ENCODE results near the gene RBMS1. TPM values are rescaled to one million over a fixed set of nuclear protein-coding genes. Genes with fewer than 3 reads are reported as not detected.

The RBMS1 gene
- polyA plus RNA-seq, 1 donor from 2014 or later, result 19.2 TPM

DNA sequence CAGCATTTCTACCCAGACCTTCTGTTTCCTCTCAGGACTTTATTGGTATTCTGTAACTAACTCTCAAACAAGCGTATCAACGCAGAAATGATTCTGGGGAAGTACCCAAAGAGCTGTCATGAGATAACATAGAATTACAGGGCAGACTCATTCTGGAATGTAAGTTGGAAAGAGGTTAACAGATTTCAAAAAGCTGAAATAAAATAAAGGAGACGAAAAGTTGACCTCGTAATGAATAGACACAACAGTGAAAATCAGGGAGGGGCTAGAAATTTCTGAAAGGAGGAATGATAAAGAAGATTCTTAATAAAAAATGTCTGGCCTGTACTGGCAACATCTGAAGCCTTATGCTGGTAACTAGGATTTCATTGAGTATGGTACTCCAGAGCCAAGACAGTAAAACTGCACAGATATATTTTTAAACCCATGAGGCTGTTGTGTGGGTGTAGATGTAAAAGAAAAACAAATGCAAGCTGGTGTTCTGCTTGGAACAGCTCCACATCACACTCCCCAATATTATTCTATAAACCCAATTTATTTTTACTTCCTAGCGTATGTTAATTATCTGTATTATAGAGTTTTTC lies 23.9 kb downstream of the RBMS1 start:
- Mint-ChIP-seq H3K27ac (no peak overlapping the region), H3K27me3 (peaks cover 8% of the 10 kb centered on the region), H3K9me3 (no peaks in the 10 kb centered on the region), H3K36me3 (no peaks in the 10 kb centered on the region), H3K4me3 (no peak overlapping the region), H3K4me1 (no peaks in the 10 kb centered on the region)

DNA sequence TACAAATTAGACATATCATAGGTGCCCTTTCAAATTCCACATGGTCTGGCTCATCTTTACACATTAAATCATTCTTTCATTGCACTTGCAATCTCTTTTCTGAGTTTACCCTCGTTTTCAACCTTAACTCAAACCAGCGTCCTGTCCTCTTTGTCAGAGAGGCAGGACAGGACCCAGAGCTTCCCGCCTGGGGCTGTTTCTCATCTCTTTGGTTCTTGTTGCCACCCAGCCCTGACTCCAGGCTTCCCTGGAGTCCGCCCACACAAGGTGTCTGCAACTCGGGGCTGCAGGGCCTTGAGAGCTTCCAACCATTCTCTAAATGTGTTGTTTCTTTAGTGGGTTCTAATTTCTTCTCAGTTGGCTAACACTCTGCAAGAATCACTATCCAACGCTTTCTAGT lies 24.4 kb downstream of the RBMS1 start:
- no peaks in the 10 kb centered on the region for H3K4me1 Mint-ChIP-seq
- H3K27me3 Mint-ChIP-seq, result peaks cover 8% of the 10 kb centered on the region
- H3K9me3 Mint-ChIP-seq, result no peaks in the 10 kb centered on the region
- H3K4me3 Mint-ChIP-seq, result no peak overlapping the region
- no peak overlapping the region for H3K27ac Mint-ChIP-seq
- no peaks in the 10 kb centered on the region for H3K36me3 Mint-ChIP-seq

- H3K4me3 Mint-ChIP-seq, result no peak overlapping the region
- H3K36me3 Mint-ChIP-seq, result no peaks in the 10 kb centered on the region
- H3K9me3 Mint-ChIP-seq, result no peaks in the 10 kb centered on the region
- H3K27me3 Mint-ChIP-seq, result peaks cover 9% of the 10 kb centered on the region
- no peaks in the 10 kb centered on the region for H3K4me1 Mint-ChIP-seq
- H3K27ac Mint-ChIP-seq, result no peak overlapping the region
These were observed 26.5 kb downstream of the RBMS1 start for GRCh38 chr2:160467086-160467485.

DNA sequence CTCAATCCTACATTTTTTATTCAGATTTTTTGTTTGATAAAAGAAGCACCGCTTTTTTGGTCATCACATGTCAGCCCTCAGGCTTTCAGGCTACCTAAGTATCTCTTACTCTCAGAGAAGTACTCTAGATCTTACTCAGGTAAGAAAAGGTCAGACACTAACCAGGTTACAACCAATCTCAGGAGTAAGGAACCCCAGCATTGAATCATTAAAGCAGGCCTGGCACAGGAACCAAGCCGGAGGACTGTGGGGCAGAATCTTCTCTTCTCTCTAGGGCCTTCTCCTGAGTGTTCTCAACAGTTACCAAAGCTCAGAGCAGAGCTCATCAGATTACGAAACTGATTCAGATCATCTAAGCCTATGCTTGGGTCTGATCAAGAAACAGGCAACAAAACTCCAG lies 28.2 kb downstream of the RBMS1 start:
- Mint-ChIP-seq H3K27me3 (peaks cover 5% of the 10 kb centered on the region), H3K4me3 (no peak overlapping the region), H3K27ac (no peak overlapping the region), H3K36me3 (no peaks in the 10 kb centered on the region), H3K4me1 (no peaks in the 10 kb centered on the region), H3K9me3 (no peaks in the 10 kb centered on the region)

GRCh38 chr2:160465002-160465401 lies 28.6 kb downstream of the RBMS1 start:
- Mint-ChIP-seq H3K4me3 (no peak overlapping the region), H3K27ac (no peak overlapping the region), H3K36me3 (no peaks in the 10 kb centered on the region), H3K27me3 (peaks cover 5% of the 10 kb centered on the region), H3K9me3 (no peaks in the 10 kb centered on the region), H3K4me1 (no peaks in the 10 kb centered on the region)

DNA sequence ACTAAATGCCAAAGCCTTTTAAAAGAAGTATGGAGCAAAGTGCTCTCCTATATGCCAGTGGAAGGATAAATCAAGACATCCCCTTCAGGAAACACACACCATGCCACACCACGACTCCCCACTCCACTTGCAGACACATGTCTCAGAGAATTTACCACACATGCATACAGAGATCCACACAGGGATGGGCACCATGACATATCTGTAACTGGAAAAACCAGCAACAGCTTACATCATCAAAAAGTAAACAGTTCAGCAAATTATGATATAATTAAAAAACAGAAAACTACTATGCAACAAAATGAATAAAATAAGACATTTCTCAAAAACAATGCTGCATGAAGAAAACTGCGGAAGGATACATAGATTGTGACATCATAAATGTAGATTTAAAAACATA lies 29.6 kb downstream of the RBMS1 start:
- H3K9me3 Mint-ChIP-seq, result no peaks in the 10 kb centered on the region
- H3K4me3 Mint-ChIP-seq, result no peak overlapping the region
- no peak overlapping the region for H3K27ac Mint-ChIP-seq
- no peaks in the 10 kb centered on the region for H3K36me3 Mint-ChIP-seq
- H3K27me3 Mint-ChIP-seq, result peaks cover 2% of the 10 kb centered on the region
- H3K4me1 Mint-ChIP-seq, result no peaks in the 10 kb centered on the region

DNA sequence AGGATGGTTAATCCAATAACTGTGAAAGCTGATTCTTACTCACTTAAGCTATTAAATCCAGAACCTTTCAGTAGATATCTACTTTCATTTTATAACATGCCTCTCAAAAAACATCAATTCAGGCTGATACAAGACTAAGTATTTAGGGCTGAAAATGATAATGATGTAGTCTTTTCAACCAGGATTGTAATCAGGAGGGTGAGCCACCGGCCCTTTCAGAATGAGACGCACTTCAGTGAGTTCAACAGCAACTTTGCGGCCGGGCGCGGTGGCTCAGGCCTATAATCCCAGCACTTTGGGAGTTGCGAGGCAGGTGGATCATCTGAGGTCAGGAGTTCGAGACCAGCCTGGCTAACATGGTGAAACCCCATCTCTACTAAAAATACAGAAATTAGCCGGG lies 30.4 kb downstream of the RBMS1 start:
- Mint-ChIP-seq H3K36me3 (no peaks in the 10 kb centered on the region), H3K9me3 (no peaks in the 10 kb centered on the region), H3K27me3 (peaks cover 2% of the 10 kb centered on the region), H3K4me1 (no peaks in the 10 kb centered on the region), H3K4me3 (no peak overlapping the region), H3K27ac (no peak overlapping the region)

GRCh38 chr2:160460333-160460731 lies 33.3 kb downstream of the RBMS1 start:
- H3K4me1 Mint-ChIP-seq, result no peaks in the 10 kb centered on the region
- H3K27me3 Mint-ChIP-seq, result peaks cover 8% of the 10 kb centered on the region
- H3K4me3 Mint-ChIP-seq, result no peak overlapping the region
- peaks cover 0 to 2% (median 0%) of the 10 kb centered on the region in 3 donors for H3K9me3 Mint-ChIP-seq
- no peaks in the 10 kb centered on the region for H3K36me3 Mint-ChIP-seq
- no peak overlapping the region for H3K27ac Mint-ChIP-seq

GRCh38 chr2:160459538-160460332 lies 33.9 kb downstream of the RBMS1 start:
- H3K9me3 Mint-ChIP-seq, result peaks cover 0 to 2% (median 0%) of the 10 kb centered on the region in 3 donors
- H3K27ac Mint-ChIP-seq, result no peak overlapping the region
- peaks cover 8% of the 10 kb centered on the region for H3K27me3 Mint-ChIP-seq
- no peaks in the 10 kb centered on the region for H3K36me3 Mint-ChIP-seq
- no peak overlapping the region for H3K4me3 Mint-ChIP-seq
- H3K4me1 Mint-ChIP-seq, result no peaks in the 10 kb centered on the region

- Mint-ChIP-seq H3K9me3 (peaks cover 0 to 2% (median 0%) of the 10 kb centered on the region in 3 donors), H3K4me1 (no peaks in the 10 kb centered on the region), H3K27ac (no peak overlapping the region), H3K27me3 (peaks cover 8% of the 10 kb centered on the region), H3K4me3 (no peak overlapping the region), H3K36me3 (no peaks in the 10 kb centered on the region)
These were observed 34.7 kb downstream of the RBMS1 start for GRCh38 chr2:160458718-160459453.

DNA sequence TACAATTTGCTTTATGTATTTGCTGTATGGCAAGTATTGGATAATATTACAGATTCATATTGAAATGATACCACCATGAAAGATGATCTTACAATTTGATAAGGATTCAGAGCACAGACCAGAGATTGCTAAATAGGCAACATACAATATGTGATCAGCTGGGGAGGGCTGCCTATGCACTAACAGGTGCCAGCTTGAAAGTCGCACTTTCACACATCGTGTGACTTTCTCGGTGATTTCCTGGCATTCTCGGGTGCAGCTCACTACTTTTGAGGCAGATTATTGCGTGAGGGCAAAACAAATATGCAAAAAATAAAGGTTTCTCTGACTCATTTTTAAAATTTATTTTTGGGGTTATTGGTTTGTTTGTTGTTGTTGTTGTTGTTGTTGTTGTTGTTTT lies 36.0 kb downstream of the RBMS1 start:
- H3K27me3 Mint-ChIP-seq, result peaks cover 6% of the 10 kb centered on the region
- no peak overlapping the region for H3K4me3 Mint-ChIP-seq
- H3K9me3 Mint-ChIP-seq, result peaks cover 0 to 2% (median 0%) of the 10 kb centered on the region in 3 donors
- H3K36me3 Mint-ChIP-seq, result no peaks in the 10 kb centered on the region
- no peaks in the 10 kb centered on the region for H3K4me1 Mint-ChIP-seq
- H3K27ac Mint-ChIP-seq, result no peak overlapping the region

GRCh38 chr2:160454070-160454797 lies 39.4 kb downstream of the RBMS1 start:
- peaks cover 0 to 2% (median 0%) of the 10 kb centered on the region in 3 donors for H3K9me3 Mint-ChIP-seq
- no peaks in the 10 kb centered on the region for H3K36me3 Mint-ChIP-seq
- no peak overlapping the region for H3K4me3 Mint-ChIP-seq
- H3K27me3 Mint-ChIP-seq, result peaks cover 6% of the 10 kb centered on the region
- no peak overlapping the region for H3K27ac Mint-ChIP-seq
- no peaks in the 10 kb centered on the region for H3K4me1 Mint-ChIP-seq

GRCh38 chr2:160453111-160453820 lies 40.3 kb downstream of the RBMS1 start:
- no peaks in the 10 kb centered on the region for H3K36me3 Mint-ChIP-seq
- peaks cover 0 to 2% (median 0%) of the 10 kb centered on the region in 3 donors for H3K9me3 Mint-ChIP-seq
- H3K27me3 Mint-ChIP-seq, result peaks cover 6% of the 10 kb centered on the region
- no peaks in the 10 kb centered on the region for H3K4me1 Mint-ChIP-seq
- H3K27ac Mint-ChIP-seq, result no peak overlapping the region
- no peak overlapping the region for H3K4me3 Mint-ChIP-seq

GRCh38 chr2:160450486-160450885 lies 43.1 kb downstream of the RBMS1 start:
- no peaks in the 10 kb centered on the region for H3K27me3 Mint-ChIP-seq
- H3K9me3 Mint-ChIP-seq, result no peaks in the 10 kb centered on the region
- H3K4me3 Mint-ChIP-seq, result no peak overlapping the region
- no peaks in the 10 kb centered on the region for H3K4me1 Mint-ChIP-seq
- no peaks in the 10 kb centered on the region for H3K36me3 Mint-ChIP-seq
- H3K27ac Mint-ChIP-seq, result no peak overlapping the region
